Activated T-cell treated with anti-CD3 and anti-CD28 coated beads, Interleukin-2, amount 50 U/mL, for 1 hour (primary cell): ENCODE data around the gene LTF.
A peak's percentile ranks its signal among the peaks of the same experiment; 100 is the strongest.
"Not testable (repeated sequence)": the region's sequence is repeated elsewhere in the genome, so short reads cannot be mapped to it uniquely, and the experiment has no call there.

Experiments
- DNase-seq: peaks from one replicate; pipeline ENCODE4 v3.0.0-alpha.2; 2020

LTF gene

GRCh38 chr3:46409739-46410489, 54.8 kb downstream of the LTF start:
- no peak for DNase-seq

GRCh38 chr3:46408853-46409252, 55.9 kb downstream of the LTF start:
- DNase-seq, result no peak

- DNase-seq, result no peak
Measured at GRCh38 chr3:46407970-46408369, 56.7 kb downstream of the LTF start.

- peak; percentile 40 for DNase-seq
Measured at GRCh38 chr3:46406788-46407611, 57.7 kb downstream of the LTF start, which contains the start of the genes CCR5AS and CCRL2. CCR5AS (minus strand) TSS chr3:46407066. CCRL2 (plus strand) TSS chr3:46407259; CDS start chr3:46408080, 821 bp downstream.

GRCh38 chr3:46406443-46406787, 58.3 kb downstream of the LTF start:
- DNase-seq, result no peak

GRCh38 chr3:46405301-46406019, 59.2 kb downstream of the LTF start:
- DNase-seq, result no peak

- DNase-seq, result not testable (repeated sequence)
Measured at GRCh38 chr3:46402902-46403301, 61.8 kb downstream of the LTF start.

- DNase-seq, result no peak
Measured at GRCh38 chr3:46401579-46401978, 63.1 kb downstream of the LTF start.

- no peak for DNase-seq
Measured at GRCh38 chr3:46400846-46401245, 63.9 kb downstream of the LTF start.

GRCh38 chr3:46400000-46400734, 64.5 kb downstream of the LTF start:
- no peak for DNase-seq

GRCh38 chr3:46399557-46399956, 65.1 kb downstream of the LTF start:
- no peak for DNase-seq

GRCh38 chr3:46399098-46399497, 65.6 kb downstream of the LTF start:
- no peak for DNase-seq

- DNase-seq, result no peak
Measured at GRCh38 chr3:46398186-46398955, 66.3 kb downstream of the LTF start.

GRCh38 chr3:46397111-46397510, 67.6 kb downstream of the LTF start:
- DNase-seq, result no peak

- no peak for DNase-seq
Measured at GRCh38 chr3:46395766-46396530, 68.8 kb downstream of the LTF start.

- DNase-seq, result no peak
Measured at GRCh38 chr3:46395210-46395661, 69.5 kb downstream of the LTF start.

- no peak for DNase-seq
Measured at GRCh38 chr3:46393554-46394434, 70.9 kb downstream of the LTF start.

GRCh38 chr3:46393011-46393410, 71.7 kb downstream of the LTF start:
- no peak for DNase-seq

GRCh38 chr3:46391526-46391925, 73.2 kb downstream of the LTF start:
- not testable (repeated sequence) for DNase-seq

GRCh38 chr3:46389306-46389705, 75.4 kb downstream of the LTF start:
- no peak for DNase-seq
